ENCODE data around the gene MAP2K6. TPM values are rescaled to one million over a fixed set of nuclear protein-coding genes. Genes with fewer than 3 reads are reported as not detected.

MAP2K6 gene
- total RNA-seq, 1 experiment from 2014 or later, result 17.7 TPM

DNA sequence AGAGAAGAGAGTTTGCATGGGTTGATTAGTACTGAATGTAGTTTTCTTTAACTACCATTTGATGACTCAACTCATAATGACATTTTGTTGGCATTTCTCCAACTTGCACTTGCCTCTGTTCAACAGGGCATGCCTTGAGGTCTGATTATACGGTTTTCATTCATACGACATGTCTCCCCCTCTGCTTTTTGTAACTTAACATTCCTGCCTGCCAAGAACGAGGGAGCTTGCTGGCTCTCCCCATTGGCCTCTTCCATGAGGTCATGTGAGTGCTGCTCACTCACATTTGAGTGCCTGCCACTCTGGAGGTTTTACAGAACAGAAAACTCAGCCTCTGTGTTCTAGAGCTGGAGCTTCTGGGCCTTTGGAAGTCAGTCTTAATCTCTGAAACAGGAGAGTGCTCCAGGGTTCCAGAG lies 19.7 kb downstream of the MAP2K6 start:
- no peak overlapping the region for H3K27ac ChIP-seq (ENCODE audit: insufficient read length, low read depth, low read length)
- H4K20me1 ChIP-seq (ENCODE audit: control insufficient read depth, insufficient read depth, insufficient read length), result no peaks in the 10 kb centered on the region
- Mint-ChIP-seq H3K9me3 (no peaks in the 10 kb centered on the region), H3K27me3 (ENCODE audit: low read depth) (no peaks in the 10 kb centered on the region), H3K27ac (peak overlapping the region; percentile 13 to 90 (median 69); a peak in 6 of 7 replicates), H3K4me1 (peaks cover 49 to 59% of the 10 kb centered on the region in 2 experiments), H3K4me3 (no peak overlapping the region), H3K36me3 (ENCODE audit: insufficient read depth in 1 of 3, low read depth in 3 of 3) (peaks cover 0 to 2% (median 0%) of the 10 kb centered on the region in 3 experiments; a peak in 2 of 7 replicates)
- no peak overlapping the region for H2BK20ac ChIP-seq (ENCODE audit: low read depth, low read length, poor library complexity, severe bottlenecking)
- WGBS (ENCODE audit: extremely low coverage, insufficient read length, low lambda C conversion rate), result no CpG with 5 or more reads among the region's 3 CpGs
- no peak overlapping the region for H4K8ac ChIP-seq (replicated peaks; ENCODE audit: insufficient read length, low read depth, low read length)
- no peak overlapping the region for H3K4me2 ChIP-seq (ENCODE audit: insufficient read depth, insufficient read length, low read length)
- H2BK120ac ChIP-seq (ENCODE audit: low read depth, low read length, poor library complexity, severe bottlenecking), result no peak overlapping the region
- peaks cover 10% of the 10 kb centered on the region; the same call in 1 of the 2 replicates for H3K4me1 ChIP-seq (ENCODE audit: insufficient read depth, low read length)
- no peak overlapping the region for H3K14ac ChIP-seq (ENCODE audit: insufficient read depth, low read length)
- H4K91ac ChIP-seq (ENCODE audit: insufficient read length, low read depth, low read length), result no peak overlapping the region
- H3K18ac ChIP-seq (ENCODE audit: insufficient read length, low read depth, low read length), result no peak overlapping the region
- no peaks in the 10 kb centered on the region for H3K9me3 ChIP-seq (ENCODE audit: control insufficient read depth, low read depth, low read length)
- no peak overlapping the region for H2AK5ac ChIP-seq (ENCODE audit: insufficient read length, low read length)
- no peak overlapping the region for H3K23ac ChIP-seq (ENCODE audit: insufficient read length, low read depth, low read length)
- TF ChIP-seq, protein P1, sequence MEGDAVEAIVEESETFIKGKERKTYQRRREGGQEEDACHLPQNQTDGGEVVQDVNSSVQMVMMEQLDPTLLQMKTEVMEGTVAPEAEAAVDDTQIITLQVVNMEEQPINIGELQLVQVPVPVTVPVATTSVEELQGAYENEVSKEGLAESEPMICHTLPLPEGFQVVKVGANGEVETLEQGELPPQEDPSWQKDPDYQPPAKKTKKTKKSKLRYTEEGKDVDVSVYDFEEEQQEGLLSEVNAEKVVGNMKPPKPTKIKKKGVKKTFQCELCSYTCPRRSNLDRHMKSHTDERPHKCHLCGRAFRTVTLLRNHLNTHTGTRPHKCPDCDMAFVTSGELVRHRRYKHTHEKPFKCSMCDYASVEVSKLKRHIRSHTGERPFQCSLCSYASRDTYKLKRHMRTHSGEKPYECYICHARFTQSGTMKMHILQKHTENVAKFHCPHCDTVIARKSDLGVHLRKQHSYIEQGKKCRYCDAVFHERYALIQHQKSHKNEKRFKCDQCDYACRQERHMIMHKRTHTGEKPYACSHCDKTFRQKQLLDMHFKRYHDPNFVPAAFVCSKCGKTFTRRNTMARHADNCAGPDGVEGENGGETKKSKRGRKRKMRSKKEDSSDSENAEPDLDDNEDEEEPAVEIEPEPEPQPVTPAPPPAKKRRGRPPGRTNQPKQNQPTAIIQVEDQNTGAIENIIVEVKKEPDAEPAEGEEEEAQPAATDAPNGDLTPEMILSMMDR (conservative IDR thresholded peaks at IDR 0.05), result no peak
- no peak overlapping the region for H3K4ac ChIP-seq (ENCODE audit: low read depth, low read length)
- no peak overlapping the region for H3T11ph ChIP-seq (ENCODE audit: low read length)
- no peak for DNase-seq
- H3K23me2 ChIP-seq (ENCODE audit: insufficient read length, low read depth, low read length, poor library complexity, severe bottlenecking), result no peaks in the 10 kb centered on the region
- H3K79me2 ChIP-seq (ENCODE audit: insufficient read depth, low read length), result no peaks in the 10 kb centered on the region
- no peak overlapping the region for H3K9ac ChIP-seq (ENCODE audit: extremely low read depth, insufficient read length, low read length)
- H2BK12ac ChIP-seq (ENCODE audit: insufficient read length, low read depth, low read length), result no peak overlapping the region
- no peak overlapping the region for H2BK15ac ChIP-seq (ENCODE audit: low read depth, low read length)
- H2AFZ ChIP-seq (ENCODE audit: low read length), result no peak overlapping the region
- H3K27me3 ChIP-seq (ENCODE audit: insufficient read depth, low read length), result no peaks in the 10 kb centered on the region
- H3K79me1 ChIP-seq (ENCODE audit: insufficient read depth, low read depth, low read length, poor library complexity, severe bottlenecking), result no peaks in the 10 kb centered on the region
- no peak overlapping the region for H3K56ac ChIP-seq (ENCODE audit: insufficient read length, low read depth, low read length)
- no peak overlapping the region for H2BK5ac ChIP-seq (ENCODE audit: insufficient read length, low read length)
- H4K5ac ChIP-seq (ENCODE audit: insufficient read length, low read depth, low read length), result no peak overlapping the region
